GM19351 (cell line): ENCODE measurements around the gene TMEFF2.

Source experiments
- ATAC-seq: cut with Tn5 transposase; IDR thresholded peaks from one replicate; pipeline ENCODE4 v1.9.1; 2021; ENCODE audit warnings: mild to moderate bottlenecking, moderate library complexity; ENCODE audit not compliant: unreplicated experiment

TMEFF2 gene

DNA sequence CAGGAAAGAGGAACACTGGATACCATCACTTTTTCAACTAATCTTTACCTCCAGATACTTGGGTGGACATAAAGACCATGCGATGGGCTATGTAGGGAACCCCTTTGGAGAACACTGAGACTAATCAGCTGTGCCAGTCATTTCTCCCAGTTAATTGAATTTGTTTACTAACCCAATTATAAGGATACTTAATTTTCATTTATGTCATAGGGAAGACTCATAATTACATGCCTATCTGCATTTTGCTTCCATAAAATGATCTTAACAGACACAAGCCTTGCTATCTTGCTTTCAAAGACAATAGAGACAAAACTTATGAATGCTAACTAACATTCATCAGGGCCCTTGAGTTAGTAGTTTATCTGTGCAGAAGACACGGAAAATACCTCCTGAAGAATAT is 279.0 kb downstream of the TMEFF2 start:
- no peak for ATAC-seq

DNA sequence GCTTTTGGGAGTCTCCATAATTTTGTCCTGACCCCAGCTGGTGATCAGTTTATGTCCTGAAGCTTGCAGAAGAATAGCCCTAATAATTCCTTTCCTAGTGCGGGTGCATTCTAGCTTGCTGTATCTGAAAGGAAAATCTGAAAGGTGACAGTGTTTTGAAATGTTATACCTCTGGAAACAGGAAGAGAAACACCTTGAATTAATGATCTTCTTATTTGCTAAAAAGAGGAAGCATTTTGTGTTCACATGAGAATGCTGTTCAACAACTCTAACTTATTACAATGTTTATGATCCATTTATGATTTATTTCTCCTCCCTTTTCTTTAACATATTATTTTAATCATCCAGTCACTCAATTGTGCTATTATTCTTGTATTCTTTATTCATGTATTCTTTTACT is 280.9 kb downstream of the TMEFF2 start:
- no peak for ATAC-seq

DNA sequence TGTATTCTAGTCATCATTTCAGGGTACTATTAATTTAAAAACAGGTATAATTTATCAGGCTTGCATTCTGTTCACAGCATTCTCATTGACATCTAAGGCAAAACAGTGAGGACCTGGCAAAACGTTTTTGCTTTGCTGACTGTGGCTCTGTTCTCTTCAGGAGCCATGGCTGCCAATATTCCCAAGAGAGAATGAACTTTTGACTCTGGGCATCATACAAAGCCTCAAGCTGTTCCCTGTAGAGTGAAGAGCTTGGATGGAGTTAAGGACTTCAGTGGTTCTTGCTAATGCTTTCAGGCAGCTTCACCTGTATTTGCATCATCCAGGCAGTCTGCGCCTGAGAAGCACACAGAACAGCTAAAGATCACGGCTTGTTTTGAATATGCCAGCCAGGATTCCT is 282.0 kb downstream of the TMEFF2 start:
- ATAC-seq, result no peak

DNA sequence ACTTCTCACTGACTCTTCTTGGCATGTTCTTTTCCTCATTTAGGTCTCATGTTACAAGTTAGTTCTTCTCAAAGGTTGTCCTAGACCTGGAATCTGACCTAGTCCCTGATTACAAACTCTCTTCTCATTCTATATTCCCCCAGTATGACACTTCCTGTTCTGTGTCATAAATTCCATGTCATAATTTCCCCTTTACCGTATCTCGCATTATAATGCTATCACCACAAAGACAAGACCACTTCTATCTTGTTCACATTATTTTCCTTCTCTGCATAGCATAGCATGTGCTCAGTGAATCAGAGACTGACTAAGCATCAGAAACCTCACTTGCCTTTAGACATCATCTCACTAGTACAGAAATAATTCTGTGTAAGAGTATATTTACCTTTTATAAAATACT is 284.2 kb downstream of the TMEFF2 start:
- no peak for ATAC-seq

DNA sequence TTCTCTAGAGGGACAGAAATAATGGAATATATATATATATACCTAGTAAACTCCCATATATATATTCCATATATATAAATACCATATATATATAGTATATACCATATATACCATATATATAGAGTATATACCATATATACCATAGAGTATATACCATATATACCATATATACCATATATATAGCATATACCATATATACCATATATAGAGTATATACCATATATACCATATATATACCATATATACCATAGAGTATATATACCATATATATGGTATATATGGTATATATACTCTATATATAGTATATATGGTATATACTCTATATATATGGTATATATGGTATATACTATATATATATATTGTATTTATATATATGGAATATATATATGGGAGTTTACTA is 285.9 kb downstream of the TMEFF2 start:
- no peak for ATAC-seq

DNA sequence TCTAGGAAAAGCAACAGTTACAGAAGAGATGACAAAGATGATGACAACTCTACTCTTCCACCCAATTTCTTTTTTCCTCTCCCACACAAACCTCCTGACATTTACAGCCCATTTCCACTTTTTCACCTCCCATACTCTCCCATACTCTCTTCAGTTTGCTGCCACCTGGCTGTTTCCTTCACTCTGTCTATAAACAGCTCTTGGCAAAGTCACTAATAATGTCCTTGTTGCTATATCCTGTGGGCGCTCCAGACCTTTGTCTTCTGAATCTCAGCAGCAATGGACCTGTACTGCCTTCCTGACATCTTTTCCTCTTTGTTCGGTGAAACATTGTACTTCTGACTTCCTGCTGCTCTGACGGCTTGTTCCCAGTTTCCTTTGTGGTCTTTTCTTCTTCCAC is 287.2 kb downstream of the TMEFF2 start:
- ATAC-seq, result no peak

DNA sequence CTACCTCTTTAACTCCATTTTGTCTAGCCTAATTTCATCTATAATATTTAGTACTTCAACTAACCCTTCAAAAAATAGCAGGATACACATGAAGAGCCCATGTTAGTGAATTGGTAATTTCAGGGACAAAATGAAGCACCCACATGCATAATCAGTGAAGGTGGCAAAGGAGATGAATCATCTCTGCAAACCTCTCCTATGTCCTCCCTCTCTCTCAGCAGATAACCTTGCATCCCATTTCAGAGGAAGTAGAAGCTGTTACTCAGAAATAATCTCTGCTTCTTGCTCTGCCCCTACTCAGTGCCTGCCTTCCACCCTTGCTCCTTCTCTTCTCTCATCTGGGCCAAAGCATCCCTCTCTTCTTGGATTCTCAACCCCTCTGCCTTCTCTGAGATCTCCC is 287.6 kb downstream of the TMEFF2 start:
- no peak for ATAC-seq

DNA sequence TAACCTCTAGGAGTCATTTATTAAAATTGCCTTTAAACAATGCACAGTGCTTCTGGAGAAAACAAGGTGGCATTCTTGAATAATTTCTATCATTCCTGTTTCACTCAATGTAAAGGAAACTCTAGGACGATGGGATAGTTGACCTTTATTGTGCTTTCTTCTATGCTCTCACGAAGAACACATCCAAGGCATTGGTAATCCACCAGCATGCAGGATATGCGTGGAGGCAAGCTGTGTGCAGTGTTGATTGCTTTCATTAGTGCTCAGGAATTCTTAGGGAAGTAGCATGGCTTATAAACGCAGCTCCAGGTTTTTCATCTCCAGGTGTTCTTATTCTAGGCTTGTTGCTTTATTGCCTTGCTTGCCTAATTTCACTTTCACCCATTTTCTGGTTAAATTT is 289.4 kb downstream of the TMEFF2 start:
- no peak for ATAC-seq

DNA sequence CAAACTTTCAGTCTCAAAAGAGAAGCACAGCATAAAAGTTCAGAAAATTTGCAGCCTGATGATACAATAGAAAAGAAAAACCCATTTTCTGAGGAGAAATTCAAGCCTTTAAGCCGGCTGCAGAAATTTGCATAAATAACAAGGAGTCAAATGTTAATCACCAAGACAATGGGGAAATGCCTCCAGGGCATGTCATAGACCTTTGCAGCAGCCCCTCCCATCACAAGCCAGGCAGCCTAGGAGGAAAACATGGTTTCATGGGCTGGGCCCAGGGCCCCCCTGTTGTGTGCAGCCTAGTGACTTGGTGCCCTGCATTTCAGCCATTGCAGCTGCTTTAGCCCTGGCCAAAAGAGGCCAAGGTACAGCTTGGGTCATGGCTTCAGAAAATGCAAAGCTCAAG is 293.7 kb downstream of the TMEFF2 start:
- no peak for ATAC-seq

DNA sequence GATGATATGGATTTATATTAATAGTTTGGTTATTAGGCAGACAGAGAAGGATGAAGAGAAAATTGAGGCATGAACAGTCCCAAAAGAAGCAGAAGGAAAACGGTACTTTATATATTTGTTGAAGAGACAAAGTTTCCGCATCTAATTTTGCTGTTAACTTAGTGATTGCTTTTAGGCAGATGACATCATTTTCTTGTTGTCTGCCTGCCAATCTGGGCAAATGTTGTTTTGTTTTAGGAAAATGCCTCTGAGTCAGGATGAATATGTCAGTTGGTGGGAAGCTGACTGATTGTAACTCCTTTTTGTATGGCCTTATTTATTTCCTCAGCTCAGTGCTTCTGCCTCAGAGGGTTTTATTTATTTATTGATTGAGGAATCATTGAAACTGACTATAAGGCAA is 295.3 kb downstream of the TMEFF2 start:
- no peak for ATAC-seq
